Skeletal muscle tissue (tissue), 4 donors: ENCODE results near the gene TMPRSS9. TPM values are rescaled to one million over a fixed set of nuclear protein-coding genes. Genes with fewer than 3 reads are reported as not detected.

Experiments used
- H3K27ac ChIP-seq: one replicate; pipeline ENCODE4 v1.7.0; 2013; ENCODE audit warnings: mild to moderate bottlenecking, low read depth, low read length, inconsistent platforms
- H3K27me3 ChIP-seq, 3 donors: one replicate each; pipeline ENCODE4 v1.7.0; 2013; ENCODE audit warnings: low read length in 3 of 3; ENCODE audit not compliant: control insufficient read depth in 3 of 3, insufficient read depth in 3 of 3
- H3K36me3 ChIP-seq, 3 donors: one replicate each; pipeline ENCODE4 v1.7.0; 2013; ENCODE audit warnings: low read length in 3 of 3; ENCODE audit not compliant: control insufficient read depth in 3 of 3, insufficient read depth in 3 of 3
- H3K4me1 ChIP-seq, 3 donors: one replicate each; pipeline ENCODE4 v1.7.0; 2013; ENCODE audit warnings: low read length in 3 of 3, mild to moderate bottlenecking in 3 of 3; ENCODE audit not compliant: control insufficient read depth in 3 of 3, insufficient read depth in 3 of 3
- H3K4me3 ChIP-seq, 3 donors: one replicate each; pipeline ENCODE4 v1.7.0; 2013; ENCODE audit warnings: low read length in 3 of 3
- H3K9ac ChIP-seq, 3 donors: one replicate each; pipeline ENCODE4 v1.7.0; 2013; ENCODE audit warnings: low read length in 3 of 3, mild to moderate bottlenecking in 3 of 3, moderate library complexity in 2 of 3, low read depth in 1 of 3
- H3K9me3 ChIP-seq, 3 donors: one replicate each; pipeline ENCODE4 v1.7.0; 2013; ENCODE audit warnings: low read length in 3 of 3; ENCODE audit not compliant: control insufficient read depth in 3 of 3
- total RNA-seq: library from RNA; depleted of rRNA; stranded (reverse); fragments of >200 nt; gene quantifications from one replicate; pipeline ENCODE4 v1.2.3, GENCODE V29; 2014
- donor health status: Osteomylitis.

TMPRSS9 gene
- total RNA-seq, 1 donor from 2014 or later = under 0.01 TPM

- peaks cover 5 to 7% (median 6%) of the 10 kb centered on the region in 3 donors for H3K4me1 ChIP-seq
- no peak overlapping the region for H3K9ac ChIP-seq
- H3K9me3 ChIP-seq = peaks cover 0 to 3% (median 3%) of the 10 kb centered on the region in 3 donors
- H3K36me3 ChIP-seq = no peaks in the 10 kb centered on the region
- no peak overlapping the region for H3K4me3 ChIP-seq
- no peak overlapping the region for H3K27ac ChIP-seq
- H3K27me3 ChIP-seq = peaks cover 6 to 15% (median 8%) of the 10 kb centered on the region in 3 donors
Measured at GRCh38 chr19:2371656-2372055, 11.6 kb downstream of the TMPRSS9 start.

- H3K4me1 ChIP-seq = peaks cover 9 to 10% (median 9%) of the 10 kb centered on the region in 3 donors
- H3K27ac ChIP-seq = no peak overlapping the region
- no peak overlapping the region for H3K4me3 ChIP-seq
- H3K9me3 ChIP-seq = peaks cover 0 to 3% (median 3%) of the 10 kb centered on the region in 3 donors
- H3K36me3 ChIP-seq = no peaks in the 10 kb centered on the region
- peaks cover 6 to 15% (median 8%) of the 10 kb centered on the region in 3 donors for H3K27me3 ChIP-seq
- no peak overlapping the region for H3K9ac ChIP-seq
Measured at GRCh38 chr19:2372076-2372612, 12.1 kb downstream of the TMPRSS9 start.

- Histone ChIP-seq H3K9me3 (peaks cover 0 to under 1% (median 0%) of the 10 kb centered on the region in 3 donors), H3K27me3 (peaks cover 3 to 17% (median 5%) of the 10 kb centered on the region in 3 donors), H3K27ac (no peak overlapping the region)
Measured at GRCh38 chr19:2374808-2375207, 14.7 kb downstream of the TMPRSS9 start.

GRCh38 chr19:2375353-2376121 lies 15.5 kb downstream of the TMPRSS9 start:
- H3K4me3 ChIP-seq = no peak overlapping the region
- peaks cover 9 to 10% (median 9%) of the 10 kb centered on the region in 3 donors for H3K4me1 ChIP-seq
- H3K9ac ChIP-seq = no peak overlapping the region
- H3K27ac ChIP-seq = no peak overlapping the region
- peaks cover 0 to under 1% (median 0%) of the 10 kb centered on the region in 3 donors for H3K9me3 ChIP-seq
- H3K36me3 ChIP-seq = no peaks in the 10 kb centered on the region
- peaks cover 3 to 19% (median 5%) of the 10 kb centered on the region in 3 donors for H3K27me3 ChIP-seq

More at GRCh38 chr19:2374808-2375207, 14.7 kb downstream of the TMPRSS9 start:
- H3K36me3 ChIP-seq = no peaks in the 10 kb centered on the region
- H3K4me1 ChIP-seq = peaks cover 9 to 10% (median 9%) of the 10 kb centered on the region in 3 donors
- H3K4me3 ChIP-seq = no peak overlapping the region
- H3K9ac ChIP-seq = no peak overlapping the region

GRCh38 chr19:2376784-2377519 lies 16.9 kb downstream of the TMPRSS9 start:
- Histone ChIP-seq H3K36me3 (no peaks in the 10 kb centered on the region), H3K9me3 (peaks cover 0 to 3% (median 0%) of the 10 kb centered on the region in 3 donors), H3K4me1 (peaks cover 5 to 8% (median 5%) of the 10 kb centered on the region in 3 donors), H3K9ac (peak overlapping the region in 1 of 3 donors; percentile 25), H3K27ac (no peak overlapping the region), H3K4me3 (no peak overlapping the region), H3K27me3 (peaks cover 3 to 15% (median 5%) of the 10 kb centered on the region in 3 donors)

GRCh38 chr19:2380567-2380966 lies 20.5 kb downstream of the TMPRSS9 start:
- Histone ChIP-seq H3K9ac (no peak overlapping the region), H3K9me3 (peaks cover 0 to 3% (median 0%) of the 10 kb centered on the region in 3 donors), H3K4me3 (no peak overlapping the region), H3K4me1 (peaks cover 10 to 16% (median 14%) of the 10 kb centered on the region in 3 donors), H3K36me3 (no peaks in the 10 kb centered on the region), H3K27ac (no peak overlapping the region), H3K27me3 (peaks cover 0 to 7% (median 5%) of the 10 kb centered on the region in 3 donors)

- H3K27me3 ChIP-seq = peaks cover 0 to 4% (median 0%) of the 10 kb centered on the region in 3 donors
- H3K36me3 ChIP-seq = no peaks in the 10 kb centered on the region
- peaks cover 10 to 15% (median 14%) of the 10 kb centered on the region in 3 donors for H3K4me1 ChIP-seq
- no peak overlapping the region for H3K9ac ChIP-seq
- peaks cover 0 to 3% (median 0%) of the 10 kb centered on the region in 3 donors for H3K9me3 ChIP-seq
- H3K27ac ChIP-seq = no peak overlapping the region
- no peak overlapping the region for H3K4me3 ChIP-seq
Measured at GRCh38 chr19:2381148-2381820, 21.2 kb downstream of the TMPRSS9 start.

GRCh38 chr19:2382530-2383222 lies 22.6 kb downstream of the TMPRSS9 start:
- H3K27ac ChIP-seq = no peak overlapping the region
- H3K4me1 ChIP-seq = peaks cover 5 to 10% (median 8%) of the 10 kb centered on the region in 3 donors
- H3K9ac ChIP-seq = no peak overlapping the region
- H3K36me3 ChIP-seq = no peaks in the 10 kb centered on the region
- H3K27me3 ChIP-seq = peaks cover 0 to 8% (median 4%) of the 10 kb centered on the region in 3 donors
- H3K4me3 ChIP-seq = no peak overlapping the region
- peaks cover 0 to 3% (median 0%) of the 10 kb centered on the region in 3 donors for H3K9me3 ChIP-seq
